HAP-1 (cell line): Measurements from ENCODE around the gene VWF.

Source experiments
- DNase-seq, 2 experiments: peaks; one replicate each; pipeline ENCODE4 v3.0.0-alpha.2; 2016 to 2020; ENCODE audit warnings: low spot score in 2 of 2
- H3K27me3 ChIP-seq: fragments of 250-450 bp; sonication (Bioruptor Pico); 2 replicates; pipeline ENCODE4 v1.5.1; 2020; ENCODE audit warnings: low read depth, mild to moderate bottlenecking, moderate library complexity
- H3K36me3 ChIP-seq: fragments of 250-450 bp; sonication (Bioruptor Pico); replicated peaks from 2 replicates; pipeline ENCODE4 v1.5.1; 2020; ENCODE audit warnings: mild to moderate bottlenecking
- H3K4me1 ChIP-seq: fragments of 250-450 bp; sonication (Bioruptor Pico); 2 replicates; pipeline ENCODE4 v1.5.1; 2020; ENCODE audit warnings: mild to moderate bottlenecking
- H3K4me3 ChIP-seq: fragments of 250-450 bp; sonication (Bioruptor Pico); 2 replicates; pipeline ENCODE4 v1.5.1; 2020; ENCODE audit warnings: mild to moderate bottlenecking, moderate library complexity
- H3K9me3 ChIP-seq: fragments of 250-450 bp; sonication (Bioruptor Pico); 2 replicates; pipeline ENCODE4 v1.5.1; 2020; ENCODE audit warnings: mild to moderate bottlenecking, moderate library complexity
- in situ Hi-C: fragments of 300-500 bp; cut with MboI; formaldehyde crosslinking; loops from 3 replicates; pipeline ENCODE4 v1.14.3; 2020; ENCODE audit warnings: low sequenced_read_pairs, inconsistent platforms, mixed read lengths

Gene VWF

GRCh38 chr12:5904441-5904840 is 220.0 kb downstream of the VWF start:
- no peak for DNase-seq
- H3K4me1 ChIP-seq = no peaks in the 10 kb centered on the region
- no peaks in the 10 kb centered on the region for H3K27me3 ChIP-seq
- no peaks in the 10 kb centered on the region for H3K36me3 ChIP-seq
- in situ Hi-C loops = no loop called here
- no peak overlapping the region for H3K4me3 ChIP-seq
- H3K9me3 ChIP-seq = no peaks in the 10 kb centered on the region

- H3K4me3 ChIP-seq = no peak overlapping the region
- DNase-seq = no peak
- H3K27me3 ChIP-seq = no peaks in the 10 kb centered on the region
- H3K4me1 ChIP-seq = no peaks in the 10 kb centered on the region
- no peaks in the 10 kb centered on the region for H3K36me3 ChIP-seq
- H3K9me3 ChIP-seq = no peaks in the 10 kb centered on the region
- in situ Hi-C loops = no loop called here
Observed at GRCh38 chr12:5902736-5903135, 221.7 kb downstream of the VWF start.

- in situ Hi-C loops = no loop called here
- Histone ChIP-seq H3K36me3 (no peaks in the 10 kb centered on the region), H3K9me3 (no peaks in the 10 kb centered on the region), H3K4me3 (no peak overlapping the region), H3K27me3 (no peaks in the 10 kb centered on the region), H3K4me1 (no peaks in the 10 kb centered on the region)
- DNase-seq = no peak
Observed at GRCh38 chr12:5901416-5901815, 223.1 kb downstream of the VWF start.

- H3K4me1 ChIP-seq = no peaks in the 10 kb centered on the region
- DNase-seq = no peak
- no peak overlapping the region for H3K4me3 ChIP-seq
- no peaks in the 10 kb centered on the region for H3K27me3 ChIP-seq
- in situ Hi-C loops = no loop called here
- H3K36me3 ChIP-seq = no peaks in the 10 kb centered on the region
- no peaks in the 10 kb centered on the region for H3K9me3 ChIP-seq
Observed at GRCh38 chr12:5900533-5901205, 223.8 kb downstream of the VWF start.

GRCh38 chr12:5900076-5900475 is 224.4 kb downstream of the VWF start:
- H3K27me3 ChIP-seq = no peaks in the 10 kb centered on the region
- no peaks in the 10 kb centered on the region for H3K9me3 ChIP-seq
- no peak for DNase-seq
- H3K36me3 ChIP-seq = no peaks in the 10 kb centered on the region
- H3K4me3 ChIP-seq = no peak overlapping the region
- H3K4me1 ChIP-seq = no peaks in the 10 kb centered on the region
- in situ Hi-C loops = no loop called here

- no peak for DNase-seq
- Histone ChIP-seq H3K27me3 (no peaks in the 10 kb centered on the region), H3K36me3 (no peaks in the 10 kb centered on the region), H3K4me3 (no peak overlapping the region), H3K4me1 (no peaks in the 10 kb centered on the region), H3K9me3 (no peaks in the 10 kb centered on the region)
- in situ Hi-C loops = no loop called here
Observed at GRCh38 chr12:5899675-5900074, 224.8 kb downstream of the VWF start.

- no peak overlapping the region for H3K4me3 ChIP-seq
- H3K27me3 ChIP-seq = no peaks in the 10 kb centered on the region
- no peak for DNase-seq
- in situ Hi-C loops = no loop called here
- no peaks in the 10 kb centered on the region for H3K4me1 ChIP-seq
- no peaks in the 10 kb centered on the region for H3K36me3 ChIP-seq
- no peaks in the 10 kb centered on the region for H3K9me3 ChIP-seq
Observed at GRCh38 chr12:5898874-5899273, 225.6 kb downstream of the VWF start.
